NT2/D1 (cell line): Measurements from ENCODE around the gene OSBPL7.

Source experiments
- DNase-seq: peaks from one replicate; pipeline ENCODE4 v3.0.0-alpha.2; 2011; ENCODE audit warnings: low read depth, low spot score
- H3K27me3 ChIP-seq: 2 replicates; pipeline ENCODE4 v1.6.0; 2011; ENCODE audit warnings: mild to moderate bottlenecking; ENCODE audit not compliant: insufficient read length, insufficient read depth
- H3K36me3 ChIP-seq: 2 replicates; pipeline ENCODE4 v1.6.1; 2011; ENCODE audit warnings: mild to moderate bottlenecking, low read length, mixed read lengths; ENCODE audit not compliant: insufficient read depth, insufficient read length
- H3K4me1 ChIP-seq: 2 replicates; pipeline ENCODE4 v1.5.1; 2011; ENCODE audit not compliant: insufficient read depth, insufficient read length
- H3K4me3 ChIP-seq: 2 replicates; pipeline ENCODE4 v1.5.1; 2011; ENCODE audit warnings: low read depth; ENCODE audit not compliant: insufficient read length
- H3K9ac ChIP-seq: 2 replicates; pipeline ENCODE4 v1.6.0; 2011; ENCODE audit warnings: low read depth; ENCODE audit not compliant: insufficient read length
- H3K9me3 ChIP-seq: 2 replicates; pipeline ENCODE4 v1.5.1; 2011; ENCODE audit warnings: mild to moderate bottlenecking, low read length; ENCODE audit not compliant: insufficient read depth
- SUZ12 ChIP-seq: IDR thresholded peaks from 2 replicates; pipeline ENCODE4 v1.6.1; 2011; ENCODE audit not compliant: insufficient read length, insufficient read depth; ENCODE audit errors: extremely low read depth
- YY1 ChIP-seq: IDR thresholded peaks from 2 replicates; pipeline ENCODE4 v1.6.1; 2011; ENCODE audit not compliant: insufficient read length, insufficient read depth
- ZNF274 ChIP-seq: IDR thresholded peaks from 2 replicates; pipeline ENCODE4 v1.6.1; 2011; ENCODE audit warnings: mild to moderate bottlenecking, low read depth, low read length

The OSBPL7 gene

GRCh38 chr17:47813512-47814031, 8.0 kb downstream of the OSBPL7 start:
- Histone ChIP-seq H3K36me3 (peaks cover 68% of the 10 kb centered on the region), H3K27me3 (no peaks in the 10 kb centered on the region), H3K4me1 (peaks cover 10% of the 10 kb centered on the region), H3K9me3 (no peaks in the 10 kb centered on the region), H3K4me3 (no peak overlapping the region), H3K9ac (no peak overlapping the region)
- TF ChIP-seq YY1: no peak
- TF ChIP-seq SUZ12: no peak
- no peak for TF ChIP-seq ZNF274
- DNase-seq: no peak

- Histone ChIP-seq H3K9ac (no peak overlapping the region), H3K4me1 (peaks cover 10% of the 10 kb centered on the region), H3K36me3 (peaks cover 68% of the 10 kb centered on the region), H3K27me3 (no peaks in the 10 kb centered on the region), H3K9me3 (no peaks in the 10 kb centered on the region), H3K4me3 (no peak overlapping the region)
- TF ChIP-seq ZNF274 (no peak), YY1 (no peak), SUZ12 (no peak)
- DNase-seq: no peak
Measured at GRCh38 chr17:47813077-47813476, 8.5 kb downstream of the OSBPL7 start.

- no peak for DNase-seq
- H3K9me3 ChIP-seq: no peaks in the 10 kb centered on the region
- H3K9ac ChIP-seq: no peak overlapping the region
- H3K27me3 ChIP-seq: no peaks in the 10 kb centered on the region
- peaks cover 10% of the 10 kb centered on the region for H3K4me1 ChIP-seq
- TF ChIP-seq SUZ12 (no peak), ZNF274 (no peak)
- peaks cover 68% of the 10 kb centered on the region for H3K36me3 ChIP-seq
- H3K4me3 ChIP-seq: no peak overlapping the region
Measured at GRCh38 chr17:47812146-47812920, 9.3 kb downstream of the OSBPL7 start.

GRCh38 chr17:47811709-47812108, 9.9 kb downstream of the OSBPL7 start:
- H3K9ac ChIP-seq: no peak overlapping the region
- peaks cover 70% of the 10 kb centered on the region for H3K36me3 ChIP-seq
- peaks cover 10% of the 10 kb centered on the region for H3K4me1 ChIP-seq
- H3K9me3 ChIP-seq: no peaks in the 10 kb centered on the region
- H3K4me3 ChIP-seq: no peak overlapping the region
- TF ChIP-seq SUZ12 (no peak), ZNF274 (no peak), YY1 (no peak)
- no peaks in the 10 kb centered on the region for H3K27me3 ChIP-seq
- DNase-seq: no peak

- TF ChIP-seq YY1 (no peak), SUZ12 (no peak), ZNF274 (no peak)
- no peak overlapping the region for H3K4me3 ChIP-seq
- H3K36me3 ChIP-seq: peaks cover 67% of the 10 kb centered on the region
- no peaks in the 10 kb centered on the region for H3K9me3 ChIP-seq
- no peak for DNase-seq
- H3K27me3 ChIP-seq: no peaks in the 10 kb centered on the region
- H3K4me1 ChIP-seq: peaks cover 10% of the 10 kb centered on the region
- H3K9ac ChIP-seq: peak overlapping the region; percentile 43
Measured at GRCh38 chr17:47810901-47811635, 10.5 kb downstream of the OSBPL7 start.

GRCh38 chr17:47810200-47810821, 11.3 kb downstream of the OSBPL7 start:
- H3K36me3 ChIP-seq: peaks cover 62% of the 10 kb centered on the region

More at GRCh38 chr17:47810200-47810821, 11.3 kb downstream of the OSBPL7 start:
- peak overlapping the region; percentile 43 for H3K9ac ChIP-seq
- peaks cover 10% of the 10 kb centered on the region for H3K4me1 ChIP-seq
- H3K4me3 ChIP-seq: no peak overlapping the region
- H3K27me3 ChIP-seq: no peaks in the 10 kb centered on the region
- no peaks in the 10 kb centered on the region for H3K9me3 ChIP-seq
- DNase-seq: no peak
- no peak for TF ChIP-seq SUZ12
- no peak for TF ChIP-seq ZNF274
- TF ChIP-seq YY1: no peak
